Measurements from ENCODE around the gene ASL.
"Not testable (repeated sequence)": the region's sequence is repeated elsewhere in the genome, so short reads cannot be mapped to it uniquely, and the experiment has no call there.

The ASL gene

GRCh38 chr7:66076462-66077329 is 1.1 kb downstream of the ASL start:
- DNase-seq = no peak

DNA sequence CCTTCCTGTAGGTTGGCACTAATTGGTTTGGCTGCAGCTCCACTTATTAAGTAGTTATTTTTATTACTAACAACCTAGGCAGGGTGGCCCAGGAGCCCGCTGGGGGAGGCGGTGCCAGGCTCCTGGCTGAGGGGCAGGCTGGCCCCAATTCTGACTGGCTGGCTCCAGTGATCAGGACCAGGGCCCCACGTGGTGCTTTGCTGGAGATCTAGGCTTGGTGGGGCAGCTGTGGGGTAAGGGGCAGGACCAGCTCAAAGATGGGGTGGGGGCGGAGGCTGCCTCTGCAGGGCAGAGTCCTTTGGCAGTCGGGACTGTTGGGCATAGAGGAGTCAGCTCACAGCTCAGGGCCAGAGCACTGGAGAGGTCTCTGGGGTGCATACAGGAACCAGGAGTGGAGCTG is 2.4 kb downstream of the ASL start:
- no peak for DNase-seq

- DNase-seq = no peak
Measured at GRCh38 chr7:66082083-66082482, 6.5 kb downstream of the ASL start.

- no peak for DNase-seq
Measured at GRCh38 chr7:66082886-66083415, 7.3 kb downstream of the ASL start.

GRCh38 chr7:66083677-66084076 is 8.1 kb downstream of the ASL start:
- DNase-seq = no peak

- DNase-seq = no peak
Measured at GRCh38 chr7:66088861-66089838, 13.5 kb downstream of the ASL start.

- DNase-seq = no peak
Measured at GRCh38 chr7:66092654-66093053, 17.0 kb downstream of the ASL start.

GRCh38 chr7:66095010-66095409 is 19.4 kb downstream of the ASL start:
- no peak for DNase-seq

- no peak for DNase-seq
Measured at GRCh38 chr7:66099232-66099550, 23.6 kb downstream of the ASL start.

DNA sequence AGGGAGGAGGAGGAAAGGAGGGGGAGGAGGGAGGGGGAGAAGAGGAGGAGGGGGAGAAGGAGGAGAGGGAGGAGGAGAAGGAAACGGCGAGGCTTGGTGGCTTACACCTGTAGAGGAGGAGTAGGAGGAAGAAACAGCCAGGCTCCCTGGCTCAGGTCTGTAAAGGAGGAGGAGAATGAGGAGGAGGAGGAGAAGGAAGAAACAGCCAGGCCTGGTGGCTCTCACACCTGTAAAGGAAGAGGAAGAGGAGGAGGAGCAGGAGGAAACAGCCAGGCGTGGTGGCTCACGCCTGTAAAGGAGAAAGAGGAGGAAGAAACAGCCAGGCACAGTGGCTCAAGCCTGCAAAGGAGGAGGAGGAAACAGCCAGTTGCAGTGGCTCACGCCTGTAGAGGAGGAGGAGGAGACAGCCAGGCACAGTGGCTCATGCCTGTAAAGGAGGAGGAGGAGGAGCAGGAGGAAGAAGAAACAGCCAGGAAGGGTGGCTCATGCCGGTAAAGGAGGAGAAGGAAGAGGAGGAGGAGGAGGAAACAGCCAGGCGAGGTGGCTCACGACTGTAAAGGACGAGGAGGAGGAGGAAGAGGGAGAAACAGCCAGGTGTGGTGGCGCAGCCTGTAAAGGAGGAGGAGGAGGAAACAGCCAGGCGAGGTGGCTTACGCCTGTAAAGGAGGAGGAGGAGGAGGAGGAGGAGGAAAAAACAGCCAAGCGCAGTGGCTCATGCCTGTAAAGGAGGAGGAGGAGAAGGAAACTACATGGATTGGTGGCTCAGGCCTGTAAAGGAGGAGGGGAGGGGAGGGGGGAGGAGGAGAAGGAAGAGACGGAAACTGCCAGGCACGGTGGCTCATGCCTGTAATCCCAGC is 24.2 kb downstream of the ASL start:
- peak in 37 of 51 donors; percentile 5 to 78 (median 34) for DNase-seq

DNA sequence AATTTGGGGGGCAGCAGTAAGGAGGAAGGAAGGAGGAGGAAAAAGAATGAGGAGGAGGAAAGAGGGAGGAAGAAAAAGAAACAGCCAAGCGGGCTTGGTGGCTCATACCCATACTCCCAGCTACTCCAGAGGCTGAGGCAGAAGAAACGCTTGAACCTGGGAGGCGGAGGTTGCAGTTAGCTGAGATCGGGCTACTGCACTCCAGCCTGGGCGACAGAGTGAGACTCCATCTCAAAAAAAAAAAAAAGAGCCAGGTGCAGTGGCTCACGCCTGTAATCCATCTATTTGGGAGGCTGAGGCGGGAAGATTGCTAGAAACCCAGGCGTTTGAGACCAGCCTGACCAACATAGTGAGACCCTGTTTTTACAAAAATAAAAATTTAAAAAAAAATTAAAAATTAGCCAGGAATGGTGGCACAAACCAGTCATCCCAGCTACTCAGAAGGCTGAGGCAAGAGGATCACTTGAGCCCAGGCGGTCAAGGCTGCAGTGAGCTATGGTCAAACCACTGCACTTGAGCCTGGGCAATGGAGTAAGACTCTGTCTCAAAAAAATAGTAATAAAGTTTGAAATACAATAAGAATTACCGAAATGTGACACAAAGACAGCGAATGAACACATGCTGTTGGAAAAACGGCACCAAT is 24.9 kb downstream of the ASL start:
- DNase-seq = no peak

- DNase-seq = not testable (repeated sequence)
Measured at GRCh38 chr7:66102168-66102567, 26.5 kb downstream of the ASL start.

GRCh38 chr7:66103994-66104393 is 28.4 kb downstream of the ASL start:
- not testable (repeated sequence) for DNase-seq

- DNase-seq = no peak
Measured at GRCh38 chr7:66105263-66105748, 29.7 kb downstream of the ASL start.

GRCh38 chr7:66108410-66108809 is 32.8 kb downstream of the ASL start:
- DNase-seq = not testable (repeated sequence)

GRCh38 chr7:66110856-66111255 is 35.2 kb downstream of the ASL start:
- DNase-seq = peak in 1 of 51 donors; percentile 3

DNA sequence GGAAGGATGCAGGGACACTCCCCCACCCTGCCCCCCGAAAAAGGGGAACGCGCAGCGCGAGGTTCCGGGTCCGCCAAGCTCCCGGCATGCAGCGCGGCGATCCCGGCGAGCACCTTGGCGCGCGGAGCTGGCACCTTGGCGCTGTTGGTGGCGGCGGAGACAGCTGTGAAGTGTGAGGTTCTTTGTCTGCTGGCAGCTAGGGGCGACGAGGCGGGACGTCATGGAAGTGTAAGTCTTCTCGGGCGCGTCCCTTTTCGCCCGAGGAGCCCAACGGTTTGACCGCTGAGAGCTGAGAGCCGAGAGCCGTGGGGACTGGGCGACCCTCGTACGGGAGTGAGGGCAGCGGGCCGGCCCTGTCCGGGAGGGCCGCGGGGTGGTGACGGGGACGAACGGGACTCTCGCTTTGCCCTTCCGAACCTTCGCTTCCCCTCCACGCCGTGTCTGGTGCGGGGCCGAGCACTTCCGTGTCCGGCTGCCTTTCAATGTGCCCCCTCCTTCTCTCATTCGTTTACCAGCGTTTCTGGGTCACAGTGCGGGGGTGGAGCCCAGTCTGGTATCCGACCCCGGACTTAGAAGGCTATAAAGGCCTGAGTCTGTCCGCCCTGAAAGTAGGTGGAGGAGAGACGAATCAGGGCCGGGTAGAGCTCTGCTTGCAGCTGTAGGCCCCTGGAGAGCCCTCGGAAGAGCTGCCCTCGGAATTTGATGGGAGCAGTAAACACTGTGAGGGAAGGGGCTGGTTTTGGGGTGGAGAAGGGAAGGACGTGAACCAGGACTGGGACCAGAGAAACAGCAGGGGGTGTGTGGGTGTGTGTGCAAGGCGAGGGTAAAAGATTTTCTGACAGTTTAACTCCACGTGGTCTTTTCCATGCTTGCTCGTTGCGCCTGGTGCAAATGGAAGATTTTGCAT is 39.4 kb downstream of the ASL start, which contains the start of gene CRCP:
Gene CRCP, plus strand, starts transcription at position 105 of the 907 bp plus-strand sequence. Its CDS starts 116 bp downstream, at position 221.
- DNase-seq = peak in 50 of 51 donors; percentile 33 to 85 (median 68)

GRCh38 chr7:66116680-66117420 is 41.2 kb downstream of the ASL start:
- not testable (repeated sequence) for DNase-seq
